ENCODE results near the gene DRAM1.
"Not testable (repeated sequence)": the region's sequence is repeated elsewhere in the genome, so short reads cannot be mapped to it uniquely, and the experiment has no call there.

DRAM1 gene

DNA sequence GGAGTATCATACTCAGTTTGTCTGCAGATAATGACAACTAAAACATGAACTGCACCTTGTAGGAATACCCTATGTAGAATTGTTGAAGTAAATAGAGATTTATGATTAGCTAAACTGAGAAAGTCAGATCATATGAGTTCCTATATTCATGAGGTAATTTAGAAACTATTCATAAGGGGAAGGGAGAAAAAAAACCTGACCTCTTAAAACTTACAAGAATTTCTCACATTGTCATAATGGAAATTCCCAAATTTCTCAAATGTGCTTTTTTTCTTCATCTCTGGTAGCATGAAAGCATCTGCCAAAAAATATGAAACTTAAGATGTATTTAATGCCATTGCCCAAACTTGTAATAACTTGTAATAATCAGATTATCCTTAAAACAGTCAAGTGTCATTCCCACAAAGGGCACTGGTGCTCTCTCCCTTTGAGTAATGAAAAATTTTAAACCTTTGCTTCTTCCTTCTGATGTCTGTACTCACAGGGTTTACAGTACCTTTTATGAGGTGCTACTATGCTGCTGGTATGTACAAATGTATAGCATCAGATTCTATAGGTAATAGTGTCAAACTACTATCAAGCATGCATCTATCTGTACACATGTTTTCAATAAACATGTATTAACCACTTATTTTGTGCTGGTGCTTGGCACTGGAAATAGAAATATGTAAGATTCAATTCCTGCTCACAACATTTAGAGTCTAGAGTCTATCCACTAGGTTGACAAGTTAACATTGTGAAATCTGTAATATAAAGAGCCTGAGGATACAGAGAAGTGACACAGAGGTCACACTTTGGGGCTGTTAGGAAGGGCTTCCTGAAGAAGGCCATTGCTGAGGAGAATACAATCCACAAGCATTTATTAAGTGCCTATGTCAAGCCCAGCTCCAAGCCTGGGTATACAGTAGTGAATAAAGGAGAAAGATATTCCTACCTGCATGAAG lies 17.4 kb upstream of the DRAM1 start:
- no peak for DNase-seq

GRCh38 chr12:101861688-101862087 lies 15.7 kb upstream of the DRAM1 start:
- DNase-seq, result not testable (repeated sequence)

- no peak for DNase-seq
These were observed 15.1 kb upstream of the DRAM1 start for GRCh38 chr12:101862245-101862644.

DNA sequence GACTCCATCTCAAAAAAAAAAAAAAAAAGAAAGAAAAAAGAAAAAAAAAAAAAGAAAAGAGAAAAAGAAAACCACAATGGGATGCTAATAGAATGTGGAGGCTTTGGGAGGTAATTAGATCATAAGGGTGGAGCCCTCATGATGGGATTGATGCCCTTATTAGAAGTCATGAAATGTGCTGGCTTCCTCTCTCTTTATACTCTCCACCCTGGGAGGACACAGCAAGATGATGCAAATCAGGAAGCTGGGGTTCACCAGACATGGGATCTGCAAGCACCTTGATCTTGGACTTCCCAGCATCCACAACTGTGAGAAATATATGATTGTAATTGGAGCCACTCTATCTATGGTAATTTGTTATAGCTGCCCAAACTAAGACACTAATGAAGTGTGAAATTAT lies 13.4 kb upstream of the DRAM1 start:
- DNase-seq, result no peak

DNA sequence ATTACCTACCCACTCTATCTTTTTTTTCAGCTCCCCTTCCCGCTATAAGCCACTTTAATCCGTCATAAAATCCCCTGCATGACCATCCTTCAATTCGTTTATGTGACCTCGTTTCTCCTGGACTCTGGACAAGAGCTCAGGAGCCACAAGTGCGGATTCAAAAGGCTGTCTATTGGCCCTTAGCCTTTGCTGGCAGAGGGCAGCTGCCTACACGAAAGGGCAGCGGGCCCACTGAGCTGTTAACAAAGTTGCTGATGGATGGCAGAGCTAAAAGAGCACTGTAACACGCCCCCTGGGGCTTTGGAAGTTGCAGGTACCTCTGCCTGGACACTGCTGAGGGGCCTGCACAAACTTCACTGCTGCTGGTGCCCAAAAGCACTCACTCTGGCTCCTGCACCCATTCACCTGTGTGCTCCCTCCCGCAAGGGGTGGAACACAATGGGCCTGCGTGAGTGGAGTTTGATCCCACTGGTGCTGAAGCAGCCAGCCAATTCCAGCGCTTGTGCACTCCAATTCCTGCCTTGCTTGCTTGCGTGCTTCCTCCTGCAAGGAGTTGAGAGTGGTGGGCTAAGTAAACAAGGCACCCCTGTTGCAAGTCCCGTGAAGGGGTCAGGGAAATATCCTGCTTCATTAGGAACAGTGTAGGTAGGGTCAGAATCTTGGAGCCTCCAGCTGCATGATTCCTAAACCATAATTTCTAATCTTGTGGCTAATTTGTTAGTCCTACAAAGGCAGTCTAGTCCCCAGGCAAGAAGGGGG lies 10.6 kb upstream of the DRAM1 start:
- DNase-seq, result no peak

- DNase-seq, result not testable (repeated sequence)
These were observed 9.8 kb upstream of the DRAM1 start for GRCh38 chr12:101867619-101868018.

- no peak for DNase-seq
These were observed 6.5 kb upstream of the DRAM1 start for GRCh38 chr12:101870925-101871324.

GRCh38 chr12:101875162-101875561 lies 2.2 kb upstream of the DRAM1 start:
- no peak for DNase-seq

GRCh38 chr12:101876322-101876860 lies 989 bp upstream of the DRAM1 start:
- no peak for DNase-seq

GRCh38 chr12:101877806-101878242 lies 444 bp downstream of the DRAM1 start:
- DNase-seq, result no peak

- no peak for DNase-seq
These were observed 952 bp downstream of the DRAM1 start for GRCh38 chr12:101878243-101878821.

- DNase-seq, result no peak
These were observed 3.4 kb downstream of the DRAM1 start for GRCh38 chr12:101880769-101881168.

- no peak for DNase-seq
These were observed 3.8 kb downstream of the DRAM1 start for GRCh38 chr12:101881228-101881627.

- no peak for DNase-seq
These were observed 6.8 kb downstream of the DRAM1 start for GRCh38 chr12:101884174-101884573.

- not testable (repeated sequence) for DNase-seq
These were observed 7.5 kb downstream of the DRAM1 start for GRCh38 chr12:101884781-101885340.

DNA sequence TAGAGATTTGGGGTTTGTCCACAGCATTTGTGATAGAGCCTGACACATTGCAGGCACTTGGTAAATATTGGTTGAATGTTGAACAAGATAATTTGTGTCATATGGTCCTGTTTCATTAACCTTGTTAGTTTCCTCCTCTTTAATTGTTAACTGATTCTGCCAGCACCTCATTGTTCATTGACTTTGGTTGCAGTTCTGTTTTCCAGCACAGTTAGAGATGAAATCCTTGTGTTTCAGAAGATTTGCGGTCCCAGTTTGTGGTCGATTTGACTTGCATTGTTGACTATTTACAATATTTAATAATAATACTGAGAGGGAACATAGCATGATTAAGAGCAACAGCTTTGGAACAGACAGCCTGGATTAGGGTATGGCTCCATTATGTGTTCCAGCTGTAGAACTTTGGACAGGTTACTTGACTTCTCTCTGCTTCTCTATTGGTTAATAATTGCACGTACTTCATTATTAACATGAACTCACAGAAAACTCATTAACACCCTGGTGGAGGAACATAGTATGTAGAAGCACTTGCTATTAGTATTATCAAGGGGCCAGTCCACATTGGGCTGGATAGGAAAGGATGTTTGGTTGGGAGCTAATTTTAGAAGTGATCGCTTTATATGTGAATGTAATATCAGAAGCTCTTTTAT lies 8.7 kb downstream of the DRAM1 start:
- no peak for DNase-seq

DNA sequence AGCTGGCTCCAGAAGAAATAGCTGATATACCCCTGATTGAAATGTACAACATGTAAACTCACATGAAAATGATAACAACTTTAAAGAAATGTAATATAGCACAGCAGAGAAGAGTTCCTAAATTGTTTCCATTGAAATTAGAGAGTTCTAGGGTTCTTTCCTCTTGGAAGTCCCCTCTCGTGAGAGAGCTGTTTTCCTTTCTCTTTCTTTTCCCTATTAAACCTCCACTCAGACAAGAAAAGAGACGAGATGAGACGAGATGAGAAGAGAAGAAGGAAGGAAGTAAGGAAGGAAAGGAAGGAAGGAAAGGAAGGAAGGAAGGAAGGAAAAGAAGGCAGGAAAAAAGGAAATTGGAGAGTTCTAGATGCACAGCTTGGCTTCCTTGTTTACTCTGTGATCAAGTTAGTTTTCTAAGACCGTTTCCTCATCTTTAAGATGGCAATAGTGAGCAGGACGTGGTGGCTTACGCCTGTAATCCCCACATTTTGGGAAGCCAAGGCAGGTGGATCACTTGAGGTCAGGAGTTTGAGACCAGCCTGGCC lies 11.9 kb downstream of the DRAM1 start:
- DNase-seq, result no peak

- DNase-seq, result no peak
These were observed 14.1 kb downstream of the DRAM1 start for GRCh38 chr12:101891462-101891971.

- DNase-seq, result no peak
These were observed 15.4 kb downstream of the DRAM1 start for GRCh38 chr12:101892794-101893193.

- DNase-seq, result no peak
These were observed 24.4 kb downstream of the DRAM1 start for GRCh38 chr12:101901777-101902176.

GRCh38 chr12:101902641-101903040 lies 25.3 kb downstream of the DRAM1 start:
- no peak for DNase-seq

- DNase-seq, result no peak
These were observed 28.8 kb downstream of the DRAM1 start for GRCh38 chr12:101906226-101906625.
